Activated CD4-positive, CD25-positive, alpha-beta regulatory T cell treated with anti-CD3 and anti-CD28 coated beads, Interleukin-2, amount 50 U/mL, for 24 hours (primary cell): ENCODE results near the gene PHLDB1.
"Not testable (repeated sequence)": the region's sequence is repeated elsewhere in the genome, so short reads cannot be mapped to it uniquely, and the experiment has no call there.

Source experiments
- ATAC-seq, 2 donors: fragments of 150-1000 bp; cut with Tn5 transposase; one replicate each; pipeline ENCODE4 v1.10.0; 2021; ENCODE audit warnings: mild to moderate bottlenecking in 1 of 2, moderate library complexity in 1 of 2

Gene PHLDB1

GRCh38 chr11:118607401-118608359 lies at the start of gene PHLDB1:
Gene PHLDB1 (plus strand): TSS chr11:118607615. CDS start chr11:118613837, 6,222 bp downstream.
- peak; percentile 0 to 4 for ATAC-seq

- ATAC-seq, result no peak
These were observed 46.6 kb upstream of the PHLDB1 start for GRCh38 chr11:118560806-118561205.

GRCh38 chr11:118565051-118565450 lies 42.4 kb upstream of the PHLDB1 start:
- ATAC-seq, result no peak

GRCh38 chr11:118569670-118570069 lies 37.7 kb upstream of the PHLDB1 start:
- no peak for ATAC-seq

- no peak for ATAC-seq
These were observed 36.6 kb upstream of the PHLDB1 start for GRCh38 chr11:118570787-118571186.

GRCh38 chr11:118571701-118572060 lies 35.7 kb upstream of the PHLDB1 start:
- not testable (repeated sequence) for ATAC-seq

GRCh38 chr11:118572061-118572980 lies 35.1 kb upstream of the PHLDB1 start, which contains the start of gene ARCN1:
Gene ARCN1 (plus strand): TSS chr11:118572409. CDS start chr11:118572548, 139 bp downstream.
- peak; percentile 82 to 83 for ATAC-seq

GRCh38 chr11:118572981-118573550 lies 34.3 kb upstream of the PHLDB1 start:
- peak; percentile 49 to 68 for ATAC-seq

GRCh38 chr11:118574636-118575035 lies 32.8 kb upstream of the PHLDB1 start:
- no peak for ATAC-seq

GRCh38 chr11:118577995-118578394 lies 29.4 kb upstream of the PHLDB1 start:
- not testable (repeated sequence) for ATAC-seq

- no peak for ATAC-seq
These were observed 26.4 kb upstream of the PHLDB1 start for GRCh38 chr11:118581057-118581456.

GRCh38 chr11:118587952-118588351 lies 19.5 kb upstream of the PHLDB1 start:
- ATAC-seq, result no peak

GRCh38 chr11:118592616-118593367 lies 14.6 kb upstream of the PHLDB1 start:
- ATAC-seq, result no peak

GRCh38 chr11:118594984-118595383 lies 12.4 kb upstream of the PHLDB1 start:
- ATAC-seq, result peak; percentile 32 to 64

GRCh38 chr11:118596224-118597146 lies 10.9 kb upstream of the PHLDB1 start:
- no peak for ATAC-seq

- no peak for ATAC-seq
These were observed 9.9 kb upstream of the PHLDB1 start for GRCh38 chr11:118597556-118597955.

- ATAC-seq, result no peak
These were observed 5.1 kb upstream of the PHLDB1 start for GRCh38 chr11:118602331-118602730.

- ATAC-seq, result not testable (repeated sequence)
These were observed 3.7 kb upstream of the PHLDB1 start for GRCh38 chr11:118603709-118604108.

GRCh38 chr11:118604566-118604965 lies 2.8 kb upstream of the PHLDB1 start:
- no peak for ATAC-seq

- no peak for ATAC-seq
These were observed 2.1 kb upstream of the PHLDB1 start for GRCh38 chr11:118605116-118605867.
